Inferior parietal cortex (tissue), 1 donor: ENCODE results near the gene NR1I2.

Experiments used
- DNase-seq: peaks from one replicate; pipeline ENCODE4 v3.0.0-alpha.2; 2016; ENCODE audit errors: extremely low spot score

The NR1I2 gene

GRCh38 chr3:119819806-119820205, 37.9 kb downstream of the NR1I2 start:
- no peak for DNase-seq

- DNase-seq, result no peak
Observed at GRCh38 chr3:119825820-119826219, 43.9 kb downstream of the NR1I2 start.

- DNase-seq, result no peak
Observed at GRCh38 chr3:119826711-119827608, 45.1 kb downstream of the NR1I2 start.

- DNase-seq, result no peak
Observed at GRCh38 chr3:119829420-119829819, 47.5 kb downstream of the NR1I2 start.

GRCh38 chr3:119831022-119831421, 49.1 kb downstream of the NR1I2 start:
- DNase-seq, result no peak

GRCh38 chr3:119831941-119832371, 50.1 kb downstream of the NR1I2 start:
- DNase-seq, result no peak

GRCh38 chr3:119834754-119835370, 53.0 kb downstream of the NR1I2 start:
- no peak for DNase-seq

- DNase-seq, result no peak
Observed at GRCh38 chr3:119835556-119835955, 53.7 kb downstream of the NR1I2 start.

- no peak for DNase-seq
Observed at GRCh38 chr3:119841808-119842471, 60.0 kb downstream of the NR1I2 start.

GRCh38 chr3:119849126-119849525, 67.2 kb downstream of the NR1I2 start:
- no peak for DNase-seq

GRCh38 chr3:119856695-119857094, 74.8 kb downstream of the NR1I2 start:
- DNase-seq, result no peak

GRCh38 chr3:119858957-119859356, 77.1 kb downstream of the NR1I2 start:
- DNase-seq, result no peak

- DNase-seq, result no peak
Observed at GRCh38 chr3:119859728-119860127, 77.8 kb downstream of the NR1I2 start.

- DNase-seq, result no peak
Observed at GRCh38 chr3:119861681-119862080, 79.8 kb downstream of the NR1I2 start.

GRCh38 chr3:119862616-119863015, 80.7 kb downstream of the NR1I2 start:
- DNase-seq, result no peak

- no peak for DNase-seq
Observed at GRCh38 chr3:119864476-119864875, 82.6 kb downstream of the NR1I2 start.
